ENCODE measurements around the gene HOXA13.

Gene HOXA13

GRCh38 chr7:27157702-27158431 lies 42.0 kb downstream of the HOXA13 start:
- DNase-seq = no peak

GRCh38 chr7:27156916-27157701 lies 42.8 kb downstream of the HOXA13 start:
- no peak for DNase-seq

- DNase-seq = no peak
Measured at GRCh38 chr7:27156508-27156898, 43.4 kb downstream of the HOXA13 start, which contains the start of gene HOXA7. HOXA7 (minus strand) TSS chr7:27156675; CDS start chr7:27156545, 130 bp downstream.

GRCh38 chr7:27155816-27156507 lies 43.9 kb downstream of the HOXA13 start:
- DNase-seq = no peak

- DNase-seq = no peak
Measured at GRCh38 chr7:27154901-27155815, 44.7 kb downstream of the HOXA13 start.

- no peak for DNase-seq
Measured at GRCh38 chr7:27154369-27154768, 45.5 kb downstream of the HOXA13 start.

GRCh38 chr7:27153526-27153925 lies 46.4 kb downstream of the HOXA13 start:
- DNase-seq = no peak

GRCh38 chr7:27152816-27153442 lies 47.0 kb downstream of the HOXA13 start:
- no peak for DNase-seq

- no peak for DNase-seq
Measured at GRCh38 chr7:27151931-27152815, 47.7 kb downstream of the HOXA13 start, which contains the start of gene HOXA3. HOXA3 (minus strand) TSS chr7:27152583; CDS start chr7:27110640, 41,943 bp downstream.

- DNase-seq = no peak
Measured at GRCh38 chr7:27151341-27151930, 48.5 kb downstream of the HOXA13 start.

- no peak for DNase-seq
Measured at GRCh38 chr7:27150568-27151340, 49.1 kb downstream of the HOXA13 start.

- DNase-seq = no peak
Measured at GRCh38 chr7:27149842-27150567, 49.9 kb downstream of the HOXA13 start.

- DNase-seq = no peak
Measured at GRCh38 chr7:27148756-27149641, 50.9 kb downstream of the HOXA13 start.

- no peak for DNase-seq
Measured at GRCh38 chr7:27148031-27148755, 51.7 kb downstream of the HOXA13 start.

- DNase-seq = no peak
Measured at GRCh38 chr7:27147199-27148030, 52.5 kb downstream of the HOXA13 start, which contains the start of gene HOXA6. HOXA6 (minus strand) TSS chr7:27147774; CDS start chr7:27147749, 25 bp downstream.
